ENCODE data around the gene FAM180A.

Gene FAM180A

DNA sequence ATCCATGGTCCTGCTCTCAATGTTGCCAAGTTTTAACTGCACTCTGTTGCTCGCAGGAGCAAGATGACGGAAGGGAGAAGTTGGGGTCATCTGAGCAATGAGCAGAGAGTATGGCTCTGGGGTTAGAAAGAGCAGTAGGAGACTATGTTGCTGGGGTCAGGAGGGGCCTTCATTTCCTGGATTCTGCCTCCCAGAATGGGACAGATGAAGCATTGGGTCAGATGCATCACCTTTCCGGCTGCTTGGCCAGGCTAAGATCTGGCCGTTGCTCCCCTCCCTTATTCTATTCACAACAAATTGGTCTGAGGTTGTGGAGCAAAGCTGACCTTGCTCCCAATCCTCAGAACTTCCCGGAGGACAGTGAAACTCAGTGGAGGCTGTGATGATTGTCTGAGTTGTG, 63.9 kb downstream of the FAM180A start:
- no peak for DNase-seq (ENCODE audit: low read depth, low spot score)

DNA sequence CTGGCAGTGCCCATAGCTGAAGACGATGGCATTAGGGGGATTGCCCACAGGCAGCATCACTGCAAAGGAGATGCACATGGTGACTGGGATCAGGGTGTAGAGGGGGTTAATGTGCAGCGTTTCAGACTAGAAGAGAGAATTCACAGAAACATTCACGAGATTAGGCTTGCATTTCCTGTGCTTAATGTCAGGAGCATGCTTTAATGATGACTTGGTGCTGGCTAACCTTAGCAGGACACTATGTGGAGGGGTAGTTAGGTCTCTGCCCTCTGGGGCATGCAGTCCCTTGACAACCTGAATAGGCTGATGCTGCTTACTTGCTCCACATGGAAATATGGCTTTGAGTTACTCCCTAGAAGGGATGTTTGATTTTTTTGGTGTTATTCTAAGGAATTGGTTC, 64.5 kb downstream of the FAM180A start:
- DNase-seq (ENCODE audit: low read depth, low spot score): no peak

GRCh38 chr7:135683609-135684008, 65.0 kb downstream of the FAM180A start:
- DNase-seq (ENCODE audit: low read depth, low spot score): no peak

- DNase-seq (ENCODE audit: low read depth, low spot score): no peak
These were observed 66.4 kb downstream of the FAM180A start for GRCh38 chr7:135682191-135682590.

GRCh38 chr7:135681762-135682161, 66.9 kb downstream of the FAM180A start:
- DNase-seq (ENCODE audit: low read depth, low spot score): no peak
